Stimulated activated CD8-positive, alpha-beta memory T cell treated with anti-CD3 and anti-CD28 coated beads, Interleukin-7, amount 100 ng/mL, for 24 hours (primary cell): ENCODE data around the gene RHOF.
A peak's percentile ranks its signal among the peaks of the same experiment; 100 is the strongest.
"Not testable (repeated sequence)": the region's sequence is repeated elsewhere in the genome, so short reads cannot be mapped to it uniquely, and the experiment has no call there.

Experiments used
- DNase-seq: peaks from one replicate; pipeline ENCODE4 v3.0.0-alpha.2; 2020; ENCODE audit warnings: low read depth

Gene RHOF

GRCh38 chr12:121773011-121773777, 20.3 kb downstream of the RHOF start:
- peak; percentile 53 for DNase-seq

- DNase-seq = no peak
Observed at GRCh38 chr12:121770813-121771625, 22.5 kb downstream of the RHOF start.

DNA sequence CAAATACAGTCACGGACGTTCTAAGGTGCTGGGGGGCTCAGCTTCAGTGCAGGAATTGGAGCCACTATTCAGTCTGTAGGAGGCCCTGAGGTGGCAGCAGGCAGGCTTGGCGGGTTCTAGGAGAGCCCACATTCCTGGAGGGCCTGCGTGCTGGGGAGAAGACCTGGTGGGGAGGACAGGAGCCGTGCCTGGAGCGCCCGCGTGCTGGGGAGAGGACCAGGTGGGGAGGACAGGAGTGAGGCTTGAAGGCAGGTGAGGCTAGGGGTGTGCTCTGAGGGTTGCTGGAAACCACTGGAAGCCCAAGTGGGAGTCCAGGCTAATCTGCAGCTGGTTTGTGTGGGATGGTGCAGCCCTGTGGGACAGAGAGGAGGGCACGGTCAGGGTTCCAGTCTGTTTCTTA, 23.1 kb downstream of the RHOF start:
- DNase-seq = no peak

DNA sequence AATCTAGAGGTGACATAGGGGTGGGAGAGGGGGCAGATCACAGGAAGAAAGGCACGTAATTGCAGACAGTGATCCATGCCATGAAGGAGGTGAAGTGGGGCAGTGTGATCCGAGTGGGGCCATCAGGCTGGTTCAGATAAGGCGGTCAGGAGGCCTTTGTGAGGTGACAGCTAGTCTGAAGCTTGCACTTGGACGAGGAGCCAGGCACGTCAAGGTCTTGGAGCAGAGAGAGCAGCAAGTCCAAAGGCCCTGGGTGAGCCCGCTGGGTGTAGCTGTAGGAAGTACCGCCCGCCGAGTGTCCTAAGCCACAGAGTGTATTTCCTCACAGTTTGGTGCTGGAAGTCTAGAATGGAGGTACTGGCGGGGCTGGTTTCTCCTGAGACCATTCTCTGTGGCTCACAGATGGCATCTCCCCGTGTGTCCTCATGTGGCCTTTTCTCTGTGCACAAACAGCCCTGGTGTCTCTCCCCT, 23.6 kb downstream of the RHOF start:
- DNase-seq = no peak

GRCh38 chr12:121769297-121769830, 24.1 kb downstream of the RHOF start:
- DNase-seq = no peak

DNA sequence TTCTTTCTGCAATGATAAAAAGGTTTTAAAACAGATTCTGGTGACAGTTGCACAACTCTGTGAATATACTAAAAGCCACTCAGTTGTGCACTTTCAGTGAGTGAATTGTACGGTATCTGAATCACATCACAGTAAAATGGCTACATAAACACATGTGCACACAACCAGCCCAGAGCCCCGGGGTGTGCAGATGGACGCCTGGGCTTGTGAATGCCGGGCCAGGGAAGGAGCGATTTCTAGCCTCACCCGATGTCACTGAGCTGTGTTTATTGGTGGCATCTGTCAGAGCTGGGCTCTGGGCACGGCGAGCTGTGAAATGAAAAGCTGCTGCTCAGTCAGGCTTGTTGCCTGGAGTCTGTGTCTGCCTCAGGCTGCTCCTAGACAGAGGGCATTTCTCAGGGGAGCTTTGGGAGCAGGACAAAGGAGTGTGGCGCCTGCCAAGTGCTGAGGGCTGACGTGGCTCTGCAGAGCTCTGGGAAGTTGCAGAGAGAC, 25.9 kb downstream of the RHOF start:
- DNase-seq = no peak

DNA sequence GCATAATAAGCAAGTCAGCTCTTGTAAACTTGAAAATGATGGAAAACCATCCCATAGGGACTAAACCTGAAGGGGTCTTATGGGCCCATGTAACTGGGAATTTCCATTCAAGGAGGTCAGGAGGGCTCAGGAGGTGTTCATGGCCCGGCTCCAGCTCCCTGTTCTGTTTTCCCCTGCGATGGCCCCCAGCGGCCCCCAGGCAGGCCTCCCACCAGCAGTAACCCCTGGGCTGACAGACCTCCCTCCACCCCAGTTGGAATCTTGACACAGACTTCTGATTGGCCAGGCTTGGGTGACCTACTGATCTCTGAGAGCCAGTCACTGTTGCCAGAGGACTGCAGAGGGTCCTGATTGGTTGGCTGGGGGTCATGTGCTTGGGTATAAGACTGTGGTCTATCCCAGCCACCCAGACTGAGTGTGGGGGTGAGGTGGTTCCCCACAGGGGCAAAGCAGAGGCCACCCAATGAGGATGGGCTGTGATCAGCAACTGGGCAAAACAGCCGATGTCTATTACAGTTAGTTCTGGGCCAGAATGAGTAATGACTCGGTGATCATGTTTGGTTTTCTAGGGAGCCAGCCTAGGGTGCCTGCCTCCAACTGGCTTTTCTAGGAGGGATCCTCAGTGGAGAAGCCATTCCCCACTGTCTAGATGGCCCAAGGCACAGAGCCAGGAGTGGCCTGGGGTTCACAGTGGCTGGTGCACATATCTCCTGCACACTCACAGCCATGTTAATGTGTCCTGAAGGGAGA, 27.0 kb downstream of the RHOF start:
- DNase-seq = no peak

GRCh38 chr12:121765573-121765972, 27.9 kb downstream of the RHOF start:
- DNase-seq = no peak

- no peak for DNase-seq
Observed at GRCh38 chr12:121764808-121765207, 28.7 kb downstream of the RHOF start.

GRCh38 chr12:121762269-121762668, 31.2 kb downstream of the RHOF start:
- DNase-seq = no peak

GRCh38 chr12:121758536-121758935, 35.0 kb downstream of the RHOF start:
- DNase-seq = not testable (repeated sequence)

DNA sequence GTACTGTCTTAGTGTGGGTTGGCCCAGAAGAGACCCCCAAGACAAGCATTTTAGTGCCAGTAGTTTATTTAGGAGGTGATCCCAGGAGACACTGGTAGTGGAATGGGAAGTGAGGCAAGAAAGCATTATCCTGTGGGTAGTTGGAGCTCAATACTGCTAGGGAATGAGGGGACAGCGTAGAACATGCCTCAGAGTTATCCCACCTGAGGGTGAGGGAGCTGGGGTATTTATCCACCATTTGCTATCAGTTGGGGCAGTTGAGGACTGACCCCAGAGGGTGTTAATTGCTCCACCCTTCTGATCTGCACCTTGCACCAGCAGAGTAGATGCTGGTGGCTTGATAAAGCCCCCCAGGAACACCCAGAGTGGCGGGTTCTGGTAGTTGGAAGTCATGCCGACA, 37.9 kb downstream of the RHOF start:
- no peak for DNase-seq

DNA sequence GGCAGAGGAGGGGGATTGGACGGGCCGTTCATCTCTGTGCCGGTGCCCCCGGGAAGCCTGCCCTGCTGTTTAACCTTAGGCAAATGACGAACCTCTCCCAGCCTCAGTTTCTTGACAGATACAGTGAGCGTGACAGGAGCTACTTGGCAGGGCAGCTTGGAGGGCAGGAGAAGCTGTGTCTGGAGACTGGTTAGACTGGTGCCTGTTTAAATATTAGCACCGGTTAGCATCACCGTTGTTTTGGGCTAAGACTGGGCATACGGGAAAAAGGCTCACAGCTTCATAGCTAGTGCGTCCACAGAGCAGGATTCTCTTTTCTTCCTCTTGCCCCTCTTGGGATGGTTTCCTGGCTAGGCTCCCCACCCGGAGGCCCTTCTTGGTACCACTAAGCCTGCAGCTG, 38.7 kb downstream of the RHOF start:
- no peak for DNase-seq

GRCh38 chr12:121753844-121754264, 39.6 kb downstream of the RHOF start:
- DNase-seq = no peak

- DNase-seq = no peak
Observed at GRCh38 chr12:121751749-121752351, 41.6 kb downstream of the RHOF start.

GRCh38 chr12:121751034-121751433, 42.5 kb downstream of the RHOF start:
- DNase-seq = no peak

DNA sequence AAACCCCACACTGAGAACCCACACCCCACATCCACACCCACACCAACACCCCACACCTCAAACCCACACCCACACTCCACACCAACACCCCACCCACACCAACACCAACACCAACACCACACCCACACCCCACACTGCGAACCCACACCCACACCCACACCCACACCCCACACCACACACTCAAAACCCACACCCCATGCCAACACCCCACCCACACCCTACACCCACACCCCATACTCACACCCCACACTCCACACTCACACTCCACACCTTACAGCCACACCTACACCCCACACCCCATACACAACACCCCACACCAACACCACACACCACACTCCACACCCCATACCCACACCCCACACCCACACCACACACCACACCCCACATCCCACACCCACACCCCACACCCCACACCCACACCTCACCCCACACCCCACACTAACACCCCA, 43.0 kb downstream of the RHOF start:
- no peak for DNase-seq

DNA sequence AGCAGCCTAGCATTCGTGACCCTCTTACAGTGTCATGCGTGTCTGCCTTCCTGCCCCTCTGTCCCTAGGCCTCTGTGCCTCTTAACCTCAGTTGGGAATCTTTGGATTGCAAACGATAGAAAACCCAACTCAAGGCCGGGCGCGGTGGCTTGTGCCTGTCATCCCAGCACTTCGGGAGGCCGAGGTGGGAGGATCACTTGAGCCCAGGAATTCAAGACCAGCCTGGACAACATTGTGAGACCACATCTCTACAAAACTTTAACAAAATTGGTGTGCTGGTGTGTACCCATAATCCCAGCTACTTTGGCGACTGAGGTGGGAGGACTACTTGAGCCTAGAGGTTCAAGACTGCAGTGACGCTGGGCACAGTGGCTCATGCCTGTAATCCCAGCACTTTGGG, 44.2 kb downstream of the RHOF start:
- DNase-seq = no peak

DNA sequence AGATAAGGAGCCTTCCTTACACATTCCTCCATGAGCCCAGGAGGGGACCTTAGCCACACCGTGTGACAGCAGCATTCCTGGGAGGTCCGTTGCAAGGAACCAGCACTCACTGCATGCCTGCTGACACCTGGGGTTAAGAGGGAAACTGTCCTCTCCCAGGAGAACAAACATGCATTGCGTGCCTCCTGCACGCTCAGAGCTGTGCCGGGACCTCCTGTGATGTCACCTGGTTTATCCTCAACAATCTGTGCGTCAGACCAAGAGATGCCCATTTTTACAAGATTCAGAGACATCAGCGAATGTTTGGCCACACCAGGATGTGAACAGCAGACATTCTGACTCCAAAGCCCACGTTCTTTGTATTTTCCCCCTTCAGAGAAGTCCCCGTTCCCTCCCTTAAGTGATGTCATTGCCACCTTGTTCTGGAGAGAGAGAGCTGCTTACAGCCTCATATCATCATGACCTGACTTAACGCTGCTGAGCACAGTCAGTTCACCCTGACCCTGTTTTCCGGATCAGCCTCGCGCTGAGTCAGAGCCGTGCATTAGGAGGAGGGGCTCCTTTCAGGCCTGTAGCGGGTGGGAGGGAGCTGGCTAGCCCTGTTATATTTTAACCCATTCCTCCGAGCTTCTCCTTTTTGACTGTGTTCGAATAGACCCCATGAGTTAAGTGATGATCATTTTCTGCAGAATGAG, 44.8 kb downstream of the RHOF start:
- DNase-seq = no peak

- DNase-seq = no peak
Observed at GRCh38 chr12:121748218-121748570, 45.3 kb downstream of the RHOF start.

DNA sequence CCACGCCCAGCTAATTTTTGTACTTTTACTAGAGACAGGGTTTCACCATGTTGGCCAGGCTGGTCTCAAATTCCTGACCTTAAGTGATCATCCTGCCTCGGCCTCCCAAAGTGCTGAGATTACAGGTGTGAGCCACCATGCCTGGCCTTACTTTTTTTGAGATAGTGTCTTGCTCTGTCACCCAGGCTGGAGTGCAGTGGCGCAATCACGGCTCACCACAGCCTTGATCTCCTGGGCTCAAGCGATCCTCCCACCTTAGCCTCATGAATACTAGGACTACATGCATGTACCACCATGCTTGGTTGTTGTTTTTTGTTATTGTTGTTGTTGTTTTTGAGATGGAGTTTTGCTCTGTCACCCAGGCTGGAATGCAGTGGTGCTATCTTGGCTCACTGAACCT, 47.9 kb downstream of the RHOF start:
- DNase-seq = not testable (repeated sequence)
